Endothelial cell of umbilical vein (primary cell): ENCODE data around the gene DDR1. TPM values are rescaled to one million over a fixed set of nuclear protein-coding genes. Genes with fewer than 3 reads are reported as not detected.

Source experiments
- BruUV-seq: library from RNA; stranded (reverse); fragments of 400-500 nt; replicated peaks from 2 replicates; lab custom pipeline; 2021; lab: Mats Ljungman, UMichigan
- CTCF ChIA-PET: fragments of 300-600, 350-600 bp; sonication (Branson Sonifier 250); formaldehyde crosslinking; loops from one replicate; lab custom pipeline; 2021; ENCODE audit warnings: antibody characterized with exemption, inconsistent platforms; lab: Charles Lee
- POLR2A ChIA-PET: fragments of 300-600, 350-600 bp; sonication (Branson Sonifier 250); formaldehyde crosslinking; loops from one replicate; lab custom pipeline; 2021; ENCODE audit warnings: antibody characterized with exemption, inconsistent platforms; lab: Charles Lee
- DNase-seq: peaks from one replicate; pipeline ENCODE4 v3.0.0-alpha.2; 2011; ENCODE audit warnings: low read depth, low spot score
- FAIRE-seq: peaks from 2 replicates; lab custom pipeline; 2011; peaks lifted over from hg19 to GRCh38; lab: Jason Lieb, UNC
- H2AFZ ChIP-seq: 2 replicates; pipeline ENCODE4 v1.6.0; 2012; ENCODE audit warnings: low read depth, low read length, control low read depth, inconsistent platforms
- H3K27ac ChIP-seq: 2 replicates; pipeline ENCODE4 v1.5.1; 2011; ENCODE audit warnings: low read depth, mild to moderate bottlenecking, control low read depth, low read length, moderate library complexity; ENCODE audit not compliant: insufficient read depth
- H3K27me3 ChIP-seq, 2 experiments: 2 replicates each; pipeline versions ENCODE4 v1.6.0 to v1.6.1; 2011; ENCODE audit warnings: low read length in 2 of 2, mixed read lengths in 1 of 2; ENCODE audit not compliant: control insufficient read depth in 2 of 2, insufficient read depth in 2 of 2
- H3K36me3 ChIP-seq, 2 experiments: 2 replicates in 1 of 2; 3 replicates in 1 of 2; pipeline ENCODE4 v1.5.1; 2011; ENCODE audit warnings: low read length in 2 of 2, mild to moderate bottlenecking in 1 of 2, moderate library complexity in 1 of 2; ENCODE audit not compliant: control insufficient read depth in 2 of 2, insufficient read depth in 2 of 2; ENCODE audit errors: extremely low read depth in 1 of 2
- H3K4me1 ChIP-seq: 3 replicates; pipeline ENCODE4 v1.5.1; 2011; ENCODE audit warnings: mild to moderate bottlenecking, low read length; ENCODE audit not compliant: control insufficient read depth, insufficient read depth; ENCODE audit errors: extremely low read depth
- H3K4me2 ChIP-seq: 2 replicates; pipeline ENCODE4 v1.6.1; 2011; ENCODE audit warnings: low read length, control low read depth, mixed read lengths; ENCODE audit not compliant: insufficient read depth
- H3K4me3 ChIP-seq, 3 experiments: fragments of 200-600 bp in 1 of 3; sonication (generic), shearing (Covaris generic) in 1 of 3; replicated peaks in 1 of 3; 2 replicates each; pipeline ENCODE4 v1.5.1; 2011 to 2016; ENCODE audit warnings: control low read depth in 3 of 3, low read length in 3 of 3, mild to moderate bottlenecking in 2 of 3, inconsistent platforms in 1 of 3, low read depth in 1 of 3, moderate library complexity in 1 of 3; ENCODE audit not compliant: insufficient read depth in 1 of 3
- H3K79me2 ChIP-seq: 2 replicates; pipeline ENCODE4 v1.6.0; 2012; ENCODE audit warnings: low read length, inconsistent platforms; ENCODE audit not compliant: control insufficient read depth, insufficient read depth
- H3K9ac ChIP-seq: replicated peaks from 2 replicates; pipeline ENCODE3; 2011; ENCODE audit warnings: low read length, control low read depth; ENCODE audit not compliant: insufficient read depth; ENCODE audit errors: extremely low read depth
- H3K9me1 ChIP-seq: replicated peaks from 3 replicates; pipeline ENCODE4 v1.6.0; 2011; ENCODE audit warnings: mild to moderate bottlenecking, low read length; ENCODE audit not compliant: control insufficient read depth, insufficient read depth; ENCODE audit errors: extremely low read depth
- H3K9me3 ChIP-seq: replicated peaks from 2 replicates; pipeline ENCODE4 v1.5.1; 2012; ENCODE audit warnings: low read length, inconsistent platforms; ENCODE audit not compliant: control insufficient read depth, insufficient read depth
- H4K20me1 ChIP-seq: replicated peaks from 2 replicates; pipeline ENCODE3; 2011; ENCODE audit warnings: mild to moderate bottlenecking, low read length; ENCODE audit not compliant: control insufficient read depth, insufficient read depth; ENCODE audit errors: extremely low read depth
- EZH2 ChIP-seq: IDR thresholded peaks from 2 replicates; pipeline ENCODE4 v1.6.1; 2012; ENCODE audit warnings: borderline replicate concordance, low read depth, mild to moderate bottlenecking, moderate library complexity, low read length, inconsistent platforms; ENCODE audit not compliant: severe bottlenecking
- FOS ChIP-seq: IDR thresholded peaks from 2 replicates; pipeline ENCODE4 v1.6.1; 2011; ENCODE audit warnings: mild to moderate bottlenecking, low read length, moderate library complexity, borderline replicate concordance; ENCODE audit not compliant: insufficient read depth
- GATA2 ChIP-seq: IDR thresholded peaks from 2 replicates; pipeline ENCODE4 v1.7.0; 2011; ENCODE audit warnings: low read depth, mild to moderate bottlenecking, moderate library complexity, mixed read lengths, low read length; ENCODE audit not compliant: insufficient read length, insufficient read depth
- JUN ChIP-seq: IDR thresholded peaks from 2 replicates; pipeline ENCODE4 v1.6.1; 2011; ENCODE audit warnings: borderline replicate concordance, low read depth; ENCODE audit not compliant: insufficient read length, insufficient read depth
- MAX ChIP-seq: IDR thresholded peaks from 2 replicates; pipeline ENCODE4 v1.6.1; 2011; ENCODE audit not compliant: insufficient read depth, insufficient read length
- MYC ChIP-seq: IDR thresholded peaks from one replicate; pipeline ENCODE4 v1.6.1; 2011; ENCODE audit warnings: mild to moderate bottlenecking, low read depth, low read length
- POLR2A ChIP-seq: IDR thresholded peaks from 2 replicates; pipeline ENCODE4 v1.6.1; 2012; ENCODE audit warnings: low read depth, mild to moderate bottlenecking, control low read depth, low read length
- POLR2AphosphoS5 ChIP-seq: IDR thresholded peaks from 2 replicates; pipeline ENCODE4 v1.6.1; 2012; ENCODE audit warnings: low read depth, mild to moderate bottlenecking, control low read depth, low read length, moderate library complexity; ENCODE audit not compliant: insufficient read depth
- dilution Hi-C: fragments of 300-500 bp; cut with MboI; formaldehyde crosslinking; loops from one replicate; pipeline ENCODE4 v1.15.0; 2019; ENCODE audit warnings: low sequenced_read_pairs; ENCODE audit not compliant: extremely low pct_ligation_motif_present
- intact Hi-C: fragments of 100-400 bp; cut with micrococcal nuclease; formaldehyde crosslinking; loops from one replicate; pipeline ENCODE4 v1.10.0; 2022
- polyA plus RNA-seq, 4 experiments: library from polyadenylated mRNA; depleted of rRNA in 3 of 4; stranded (reverse) in 3 of 4; unstranded in 1 of 4; fragments of >200 nt; gene quantifications; 2 replicates each; pipeline versions ENCODE4 v1.2.1 to v1.2.3, GENCODE V29; 2011 to 2012; ENCODE audit warnings: missing spikeins in 1 of 4
- total RNA-seq: library from RNA; stranded (reverse); gene quantifications from 2 replicates; pipeline ENCODE4 v1.2.3, GENCODE V29; 2021
- TF ChIP-seq, protein P1 (sequence below), 2 donors: IDR thresholded peaks; 1 replicate in 1 of 2; 2 replicates in 1 of 2; pipeline ENCODE4 v1.5.1; 2011; ENCODE audit warnings: low read length in 2 of 2, mild to moderate bottlenecking in 2 of 2, moderate library complexity in 2 of 2, control low read depth in 1 of 2, inconsistent platforms in 1 of 2, low read depth in 1 of 2; ENCODE audit not compliant: insufficient read depth in 1 of 2; ENCODE audit errors: extremely low read depth in 1 of 2

The DDR1 gene
- total and polyA plus RNA-seq, 2 donors (not counting 3 experiments of a cell fraction or from before 2014, with no cell fraction given), result 8.8 to 22.9 TPM

DNA sequence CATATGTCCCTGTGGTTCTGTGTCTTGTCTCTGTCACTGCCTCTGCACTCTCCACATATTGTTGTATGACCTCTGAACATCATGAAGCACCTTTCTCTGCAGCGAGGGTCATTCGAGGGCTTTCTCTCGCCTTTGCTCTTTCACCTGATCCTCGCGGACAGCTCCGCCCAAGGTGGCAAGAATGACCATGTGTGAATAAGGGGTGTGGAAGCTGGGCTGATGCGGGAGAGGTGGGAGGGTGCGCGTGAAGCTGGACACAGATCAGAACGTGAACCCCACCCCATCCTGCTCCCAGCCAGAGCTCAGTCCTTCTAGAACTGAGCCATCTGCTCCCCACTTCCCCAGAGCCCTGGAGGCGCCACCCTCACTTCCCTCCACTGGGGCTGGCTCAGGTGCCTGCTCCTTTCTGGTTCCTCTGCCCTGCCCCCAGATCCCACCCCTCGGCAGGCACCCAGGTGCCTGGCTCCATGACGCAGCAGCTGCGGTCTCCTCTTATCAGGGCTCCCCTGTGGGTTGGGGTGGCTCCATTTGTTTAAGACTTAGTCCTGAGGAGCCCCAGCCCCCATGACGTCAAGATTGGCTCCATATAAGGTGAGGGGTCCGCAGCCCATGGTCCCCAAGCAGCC lies 56.2 kb downstream of the DDR1 start, which contains the start of gene MUCL3:
MUCL3 (plus strand) TSS at position 613 of the 626 bp plus-strand sequence. CDS start 27 bp downstream, outside the sequence.
- Histone ChIP-seq H2AFZ (no peak within 1 kb of the TSS), H3K4me3 (no peak within 1 kb of the TSS), H3K9ac (no peak within 1 kb of the TSS), H3K9me3 (no peaks in the 10 kb centered on the region), H3K36me3 (no peaks in the 10 kb centered on the region), H3K4me1 (no peaks in the 10 kb centered on the region), H4K20me1 (no peaks in the 10 kb centered on the region), H3K79me2 (no peaks in the 10 kb centered on the region), H3K4me2 (no peak within 1 kb of the TSS), H3K27ac (no peak within 1 kb of the TSS), H3K9me1 (no peaks in the 10 kb centered on the region), H3K27me3 (peaks cover 3 to 11% of the 10 kb centered on the region in 2 experiments)
- POLR2A ChIA-PET, result no interaction called here
- BruUV-seq, result no TSS peak
- no peak for DNase-seq
- dilution Hi-C loops (no loop called here), intact Hi-C loops (no loop called here)
- TF ChIP-seq FOS, result no peak
- no peak for TF ChIP-seq JUN
- TF ChIP-seq POLR2AphosphoS5, result no peak
- TF ChIP-seq POLR2A, result no peak
- TF ChIP-seq MYC, result no peak
- no peak for TF ChIP-seq GATA2
- no peak for TF ChIP-seq EZH2
- TF ChIP-seq, protein P1, sequence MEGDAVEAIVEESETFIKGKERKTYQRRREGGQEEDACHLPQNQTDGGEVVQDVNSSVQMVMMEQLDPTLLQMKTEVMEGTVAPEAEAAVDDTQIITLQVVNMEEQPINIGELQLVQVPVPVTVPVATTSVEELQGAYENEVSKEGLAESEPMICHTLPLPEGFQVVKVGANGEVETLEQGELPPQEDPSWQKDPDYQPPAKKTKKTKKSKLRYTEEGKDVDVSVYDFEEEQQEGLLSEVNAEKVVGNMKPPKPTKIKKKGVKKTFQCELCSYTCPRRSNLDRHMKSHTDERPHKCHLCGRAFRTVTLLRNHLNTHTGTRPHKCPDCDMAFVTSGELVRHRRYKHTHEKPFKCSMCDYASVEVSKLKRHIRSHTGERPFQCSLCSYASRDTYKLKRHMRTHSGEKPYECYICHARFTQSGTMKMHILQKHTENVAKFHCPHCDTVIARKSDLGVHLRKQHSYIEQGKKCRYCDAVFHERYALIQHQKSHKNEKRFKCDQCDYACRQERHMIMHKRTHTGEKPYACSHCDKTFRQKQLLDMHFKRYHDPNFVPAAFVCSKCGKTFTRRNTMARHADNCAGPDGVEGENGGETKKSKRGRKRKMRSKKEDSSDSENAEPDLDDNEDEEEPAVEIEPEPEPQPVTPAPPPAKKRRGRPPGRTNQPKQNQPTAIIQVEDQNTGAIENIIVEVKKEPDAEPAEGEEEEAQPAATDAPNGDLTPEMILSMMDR (IDR thresholded peaks at IDR 0.05; ENCODE audit: extremely low read depth in 1 of 2, insufficient read depth in 1 of 2, low read depth in 1 of 2, low read length in 2 of 2), result no peak
- no peak for TF ChIP-seq MAX
- CTCF ChIA-PET, result interaction anchor here (0.6 to 3.8 kb wide), 6 partner anchors 8 to 175 kb away, joined by 3 to 37 read pairs (median 6); partner anchors contain the start of genes PSORS1C1 and SFTA2
- FAIRE-seq, result no peak
